GM18505 (cell line): Measurements from ENCODE around the gene GGA3.

Source experiments
- ATAC-seq: cut with Tn5 transposase; IDR thresholded peaks from one replicate; pipeline ENCODE4 v1.9.1; 2021; ENCODE audit not compliant: unreplicated experiment
- POLR2A ChIP-seq: IDR thresholded peaks from 4 replicates; pipeline ENCODE4 v1.6.1; 2011; ENCODE audit warnings: borderline replicate concordance; ENCODE audit not compliant: insufficient read depth, insufficient read length; ENCODE audit errors: extremely low read depth

Gene GGA3

GRCh38 chr17:75238684-75239191 is 22.7 kb downstream of the GGA3 start:
- no peak for ATAC-seq
- no peak for TF ChIP-seq POLR2A

- no peak for ATAC-seq
- TF ChIP-seq POLR2A: no peak
These were observed 23.3 kb downstream of the GGA3 start for GRCh38 chr17:75238020-75238580.

- no peak for ATAC-seq
These were observed 24.0 kb downstream of the GGA3 start for GRCh38 chr17:75237100-75238014.

GRCh38 chr17:75232786-75233185 is 28.6 kb downstream of the GGA3 start:
- no peak for TF ChIP-seq POLR2A
- ATAC-seq: no peak

More at GRCh38 chr17:75237100-75238014, 24.0 kb downstream of the GGA3 start:
- TF ChIP-seq POLR2A: no peak

GRCh38 chr17:75231741-75232464 is 29.5 kb downstream of the GGA3 start:
- ATAC-seq: no peak

GRCh38 chr17:75231071-75231470 is 30.3 kb downstream of the GGA3 start:
- TF ChIP-seq POLR2A: no peak
- ATAC-seq: no peak

More at GRCh38 chr17:75231741-75232464, 29.5 kb downstream of the GGA3 start:
- TF ChIP-seq POLR2A: no peak

GRCh38 chr17:75228847-75229246 is 32.6 kb downstream of the GGA3 start:
- no peak for TF ChIP-seq POLR2A
- ATAC-seq: no peak

GRCh38 chr17:75228305-75228704 is 33.1 kb downstream of the GGA3 start:
- no peak for TF ChIP-seq POLR2A
- no peak for ATAC-seq

GRCh38 chr17:75227729-75228128 is 33.7 kb downstream of the GGA3 start:
- no peak for TF ChIP-seq POLR2A
- no peak for ATAC-seq

GRCh38 chr17:75225016-75225415 is 36.4 kb downstream of the GGA3 start:
- ATAC-seq: no peak
- no peak for TF ChIP-seq POLR2A

GRCh38 chr17:75219815-75220214 is 41.6 kb downstream of the GGA3 start:
- no peak for TF ChIP-seq POLR2A

GRCh38 chr17:75218131-75218530 is 43.3 kb downstream of the GGA3 start:
- ATAC-seq: no peak
- TF ChIP-seq POLR2A: no peak

More at GRCh38 chr17:75219815-75220214, 41.6 kb downstream of the GGA3 start:
- no peak for ATAC-seq

GRCh38 chr17:75209061-75209460 is 52.3 kb downstream of the GGA3 start:
- no peak for TF ChIP-seq POLR2A
- no peak for ATAC-seq
